ENCODE measurements around the gene SULF2.
A peak's percentile ranks its signal among the peaks of the same experiment; 100 is the strongest.

SULF2 gene

GRCh38 chr20:47713163-47713562 lies 72.1 kb downstream of the SULF2 start:
- DNase-seq, result no peak

GRCh38 chr20:47711046-47711752 lies 74.1 kb downstream of the SULF2 start:
- peak in 3 of 58 donors; percentile 12 to 19 (median 16) for DNase-seq

GRCh38 chr20:47710665-47711045 lies 74.6 kb downstream of the SULF2 start:
- DNase-seq, result no peak

GRCh38 chr20:47708953-47709833 lies 76.1 kb downstream of the SULF2 start:
- peak in 1 of 58 donors; percentile 21 for DNase-seq

GRCh38 chr20:47708140-47708807 lies 77.0 kb downstream of the SULF2 start:
- no peak for DNase-seq

GRCh38 chr20:47706345-47706744 lies 78.9 kb downstream of the SULF2 start:
- no peak for DNase-seq

GRCh38 chr20:47705497-47705856 lies 79.8 kb downstream of the SULF2 start:
- DNase-seq, result no peak

- DNase-seq, result peak in 19 of 58 donors; percentile 9 to 65 (median 28)
These were observed 80.4 kb downstream of the SULF2 start for GRCh38 chr20:47704746-47705496.

GRCh38 chr20:47703748-47704147 lies 81.5 kb downstream of the SULF2 start:
- no peak for DNase-seq

- DNase-seq, result peak in 6 of 58 donors; percentile 7 to 36 (median 20)
These were observed 83.7 kb downstream of the SULF2 start for GRCh38 chr20:47701612-47702011.

GRCh38 chr20:47700327-47700726 lies 85.0 kb downstream of the SULF2 start:
- no peak for DNase-seq

GRCh38 chr20:47699818-47700217 lies 85.5 kb downstream of the SULF2 start:
- no peak for DNase-seq

GRCh38 chr20:47698142-47698541 lies 87.1 kb downstream of the SULF2 start:
- DNase-seq, result no peak

- no peak for DNase-seq
These were observed 88.4 kb downstream of the SULF2 start for GRCh38 chr20:47696856-47697255.

GRCh38 chr20:47694021-47694818 lies 91.1 kb downstream of the SULF2 start:
- DNase-seq, result no peak

- no peak for DNase-seq
These were observed 93.7 kb downstream of the SULF2 start for GRCh38 chr20:47691625-47692024.

GRCh38 chr20:47689731-47690130 lies 95.5 kb downstream of the SULF2 start:
- DNase-seq, result no peak

GRCh38 chr20:47688385-47689381 lies 96.6 kb downstream of the SULF2 start:
- DNase-seq, result no peak

Data from anterior cingulate cortex (tissue), 58 donors.